ENCODE data around the gene CHMP6.
A peak's percentile ranks its signal among the peaks of the same experiment; 100 is the strongest.

DNA sequence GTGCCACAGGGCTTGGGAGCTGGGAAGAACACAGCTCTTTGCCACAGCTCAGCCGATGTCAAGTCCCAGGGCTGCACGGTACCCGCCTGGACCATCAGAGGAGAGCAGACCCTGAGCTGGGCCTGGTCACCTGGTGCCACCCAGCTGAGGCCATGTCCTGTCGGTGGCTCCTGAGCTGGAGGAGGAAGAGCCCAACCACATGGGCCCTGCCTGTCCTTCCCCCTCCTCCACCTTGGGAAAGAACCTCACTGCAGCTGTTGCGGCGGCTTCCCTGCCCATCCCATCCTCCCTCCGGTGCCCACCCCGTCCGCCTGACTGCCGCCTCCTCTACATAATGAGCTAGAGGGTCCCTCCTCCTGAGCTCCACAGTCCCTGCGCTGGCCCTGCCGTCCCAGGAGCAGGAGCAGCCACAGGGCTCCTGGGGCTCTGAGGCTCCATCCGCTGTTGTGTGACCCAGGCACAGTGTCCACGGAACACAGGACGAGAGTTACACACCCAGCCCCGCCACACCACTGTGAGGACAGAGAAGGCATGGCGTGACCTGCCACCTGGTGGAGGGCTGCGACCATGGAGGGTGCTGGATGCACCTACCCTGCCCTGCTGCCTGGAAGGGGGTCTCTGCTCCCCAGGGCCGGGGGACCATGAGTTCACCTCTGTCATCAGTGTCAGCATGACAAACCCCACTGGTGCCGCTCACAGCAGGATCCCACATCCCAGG is 21.4 kb upstream of the CHMP6 start:
- TF ChIP-seq CTCF (IDR thresholded peaks at IDR 0.05; ENCODE audit: poor library complexity, severe bottlenecking) (peak; percentile 62), POLR2AphosphoS5 (IDR thresholded peaks at IDR 0.05) (no peak), RAD21 (conservative IDR thresholded peaks at IDR 0.05) (peak; percentile 72), TAF1 (IDR thresholded peaks at IDR 0.05; ENCODE audit: low read depth) (no peak), EZH2 (IDR thresholded peaks at IDR 0.05; ENCODE audit: borderline replicate concordance, insufficient read depth, low read length, poor library complexity, severe bottlenecking) (no peak), REST (IDR thresholded peaks at IDR 0.05; ENCODE audit: borderline replicate concordance) (no peak)

Measured in neural cell (in vitro differentiated cells).